Astrocyte (in vitro differentiated cells and primary cell): ENCODE data around the gene ZNF682.

Source experiments
- CTCF ChIP-seq: IDR thresholded peaks from 2 replicates; pipeline ENCODE4 v1.5.1; 2011; ENCODE audit warnings: low read depth, mild to moderate bottlenecking, inconsistent platforms, low read length, moderate library complexity; ENCODE audit not compliant: insufficient read depth
- EZH2 ChIP-seq: IDR thresholded peaks from 2 replicates; pipeline ENCODE4 v1.6.1; 2012; ENCODE audit warnings: mild to moderate bottlenecking, low read length, inconsistent platforms; ENCODE audit not compliant: insufficient read depth

- TF ChIP-seq CTCF = no peak
- no peak for TF ChIP-seq EZH2
Measured at GRCh38 chr19:20078581-20079031, 39.3 kb upstream of the ZNF682 start.
